Measurements from ENCODE around the gene TTC22. TPM values are rescaled to one million over a fixed set of nuclear protein-coding genes. Genes with fewer than 3 reads are reported as not detected.

TTC22 gene
- total RNA-seq, 6 experiments from 2014 or later: 2.7 to 8.9 (median 4.7) TPM

- 56% methylated on average over 3 of the region's 6 CpGs for WGBS (ENCODE audit: insufficient coverage, low coverage, low lambda C conversion rate, missing lambda C conversion rate)
- intact Hi-C loops (cut with DNase I): no loop called here
- Histone ChIP-seq H3K9me3 (no peaks in the 10 kb centered on the region), H3K27ac (no peak overlapping the region), H3K27me3 (no peaks in the 10 kb centered on the region), H3K4me3 (no peak overlapping the region), H3K36me3 (peaks cover 0 to 21% (median 7%) of the 10 kb centered on the region in 4 donors), H3K4me1 (no peaks in the 10 kb centered on the region)
- no peak for TF ChIP-seq POLR2A (IDR thresholded peaks at IDR 0.05)
- TF ChIP-seq CTCF (IDR thresholded peaks at IDR 0.05): no peak
- DNase-seq (no peak), ATAC-seq (peak in 1 of 4 donors; percentile 75)
Observed at GRCh38 chr1:54745274-54745673, 55.8 kb downstream of the TTC22 start.

- H3K27ac ChIP-seq: no peak overlapping the region
- TF ChIP-seq CTCF (IDR thresholded peaks at IDR 0.05): no peak
- no peak for TF ChIP-seq POLR2A (IDR thresholded peaks at IDR 0.05)
- no CpG with 5 or more reads among the region's 3 CpGs for WGBS (ENCODE audit: insufficient coverage, low coverage, low lambda C conversion rate, missing lambda C conversion rate)
- intact Hi-C loops (cut with DNase I): no loop called here
- no peaks in the 10 kb centered on the region for H3K9me3 ChIP-seq
- H3K36me3 ChIP-seq: peaks cover 0 to 27% (median 8%) of the 10 kb centered on the region in 4 donors
- no peak overlapping the region for H3K4me3 ChIP-seq
- no peaks in the 10 kb centered on the region for H3K27me3 ChIP-seq
- DNase-seq: no peak
- no peaks in the 10 kb centered on the region for H3K4me1 ChIP-seq
- ATAC-seq: no peak
Observed at GRCh38 chr1:54744696-54745095, 56.4 kb downstream of the TTC22 start.

- WGBS (ENCODE audit: insufficient coverage, low coverage, low lambda C conversion rate, missing lambda C conversion rate): 71% methylated on average over 3 of the region's 12 CpGs
- Histone ChIP-seq H3K4me3 (no peak overlapping the region), H3K27ac (no peak overlapping the region), H3K27me3 (no peaks in the 10 kb centered on the region), H3K4me1 (no peaks in the 10 kb centered on the region), H3K9me3 (no peaks in the 10 kb centered on the region), H3K36me3 (peaks cover 0 to 38% (median 13%) of the 10 kb centered on the region in 4 donors)
- no peak for ATAC-seq
- no peak for DNase-seq
- TF ChIP-seq POLR2A (IDR thresholded peaks at IDR 0.05) (no peak), CTCF (IDR thresholded peaks at IDR 0.05) (no peak)
- intact Hi-C loops (cut with DNase I): no loop called here
Observed at GRCh38 chr1:54743416-54744226, 57.5 kb downstream of the TTC22 start.

- intact Hi-C loops (cut with DNase I): no loop called here
- DNase-seq (no peak), ATAC-seq (no peak)
- no peaks in the 10 kb centered on the region for H3K27me3 ChIP-seq
- no peak overlapping the region for H3K27ac ChIP-seq
- TF ChIP-seq POLR2A (IDR thresholded peaks at IDR 0.05) (no peak), CTCF (IDR thresholded peaks at IDR 0.05) (no peak)
- no peaks in the 10 kb centered on the region for H3K4me1 ChIP-seq
- peaks cover 0 to 51% (median 20%) of the 10 kb centered on the region in 4 donors for H3K36me3 ChIP-seq
- H3K9me3 ChIP-seq: no peaks in the 10 kb centered on the region
- H3K4me3 ChIP-seq: no peak overlapping the region
- no CpG with 5 or more reads among the region's 4 CpGs for WGBS (ENCODE audit: insufficient coverage, low coverage, low lambda C conversion rate, missing lambda C conversion rate)
Observed at GRCh38 chr1:54742282-54742681, 58.8 kb downstream of the TTC22 start.

Measured in right lobe of liver (tissue), 6 donors.